ENCODE data around the gene CCBE1.

CCBE1 gene

GRCh38 chr18:59623456-59624368, 73.5 kb downstream of the CCBE1 start:
- H3K4me3 ChIP-seq (ENCODE audit: low read depth, low read length): no peak overlapping the region
- DNase-seq (ENCODE audit: low read depth): no peak
- TF ChIP-seq CTCF (IDR thresholded peaks at IDR 0.05; ENCODE audit: control insufficient read depth, extremely low read depth, insufficient read depth): no peak

GRCh38 chr18:59621027-59621426, 76.2 kb downstream of the CCBE1 start:
- TF ChIP-seq CTCF (IDR thresholded peaks at IDR 0.05; ENCODE audit: control insufficient read depth, extremely low read depth, insufficient read depth): no peak
- H3K4me3 ChIP-seq (ENCODE audit: low read depth, low read length): no peak overlapping the region
- no peak for DNase-seq (ENCODE audit: low read depth)

- no peak for TF ChIP-seq CTCF (IDR thresholded peaks at IDR 0.05; ENCODE audit: control insufficient read depth, extremely low read depth, insufficient read depth)
- DNase-seq (ENCODE audit: low read depth): no peak
- no peak overlapping the region for H3K4me3 ChIP-seq (ENCODE audit: low read depth, low read length)
Measured at GRCh38 chr18:59620381-59620780, 76.8 kb downstream of the CCBE1 start.

- TF ChIP-seq CTCF (IDR thresholded peaks at IDR 0.05; ENCODE audit: control insufficient read depth, extremely low read depth, insufficient read depth): no peak
- H3K4me3 ChIP-seq (ENCODE audit: low read depth, low read length): no peak overlapping the region
- DNase-seq (ENCODE audit: low read depth): no peak
Measured at GRCh38 chr18:59619816-59620215, 77.4 kb downstream of the CCBE1 start.

- no peak for TF ChIP-seq CTCF (IDR thresholded peaks at IDR 0.05; ENCODE audit: control insufficient read depth, extremely low read depth, insufficient read depth)
- no peak for DNase-seq (ENCODE audit: low read depth)
- no peak overlapping the region for H3K4me3 ChIP-seq (ENCODE audit: low read depth, low read length)
Measured at GRCh38 chr18:59617468-59617932, 79.7 kb downstream of the CCBE1 start.

- DNase-seq (ENCODE audit: low read depth): no peak
- TF ChIP-seq CTCF (IDR thresholded peaks at IDR 0.05; ENCODE audit: control insufficient read depth, extremely low read depth, insufficient read depth): no peak
- H3K4me3 ChIP-seq (ENCODE audit: low read depth, low read length): no peak overlapping the region
Measured at GRCh38 chr18:59616501-59616900, 80.7 kb downstream of the CCBE1 start.
